ENCODE data around the gene CRYBG1.

CRYBG1 gene

GRCh38 chr6:106460481-106460880 is 100.0 kb downstream of the CRYBG1 start:
- no peak for DNase-seq (ENCODE audit: low read depth)

GRCh38 chr6:106461084-106461483 is 100.6 kb downstream of the CRYBG1 start:
- no peak for DNase-seq (ENCODE audit: low read depth)

GRCh38 chr6:106462923-106463557 is 102.5 kb downstream of the CRYBG1 start:
- no peak for DNase-seq (ENCODE audit: low read depth)

GRCh38 chr6:106466211-106466610 is 105.7 kb downstream of the CRYBG1 start:
- no peak for DNase-seq (ENCODE audit: low read depth)

GRCh38 chr6:106468935-106469334 is 108.4 kb downstream of the CRYBG1 start:
- no peak for DNase-seq (ENCODE audit: low read depth)

- no peak for DNase-seq (ENCODE audit: low read depth)
Observed at GRCh38 chr6:106469882-106470281, 109.4 kb downstream of the CRYBG1 start.

GRCh38 chr6:106470316-106470715 is 109.8 kb downstream of the CRYBG1 start:
- DNase-seq (ENCODE audit: low read depth), result no peak

GRCh38 chr6:106470811-106471210 is 110.3 kb downstream of the CRYBG1 start:
- DNase-seq (ENCODE audit: low read depth), result no peak

- DNase-seq (ENCODE audit: low read depth), result no peak
Observed at GRCh38 chr6:106473812-106474211, 113.3 kb downstream of the CRYBG1 start.

GRCh38 chr6:106474466-106474865 is 113.9 kb downstream of the CRYBG1 start:
- DNase-seq (ENCODE audit: low read depth), result no peak

GRCh38 chr6:106475284-106475683 is 114.8 kb downstream of the CRYBG1 start:
- DNase-seq (ENCODE audit: low read depth), result no peak

GRCh38 chr6:106476331-106477105 is 116.0 kb downstream of the CRYBG1 start:
- no peak for DNase-seq (ENCODE audit: low read depth)

- DNase-seq (ENCODE audit: low read depth), result no peak
Observed at GRCh38 chr6:106477146-106477545, 116.6 kb downstream of the CRYBG1 start.

GRCh38 chr6:106477790-106478189 is 117.3 kb downstream of the CRYBG1 start:
- DNase-seq (ENCODE audit: low read depth), result no peak

- no peak for DNase-seq (ENCODE audit: low read depth)
Observed at GRCh38 chr6:106486236-106486635, 125.7 kb downstream of the CRYBG1 start.

GRCh38 chr6:106488494-106489370 is 128.2 kb downstream of the CRYBG1 start:
- no peak for DNase-seq (ENCODE audit: low read depth)

GRCh38 chr6:106490030-106490429 is 129.5 kb downstream of the CRYBG1 start:
- no peak for DNase-seq (ENCODE audit: low read depth)

GRCh38 chr6:106490436-106490835 is 129.9 kb downstream of the CRYBG1 start:
- DNase-seq (ENCODE audit: low read depth), result no peak

GRCh38 chr6:106490974-106491373 is 130.5 kb downstream of the CRYBG1 start:
- no peak for DNase-seq (ENCODE audit: low read depth)

- no peak for DNase-seq (ENCODE audit: low read depth)
Observed at GRCh38 chr6:106495014-106495413, 134.5 kb downstream of the CRYBG1 start.

GRCh38 chr6:106496823-106497222 is 136.3 kb downstream of the CRYBG1 start:
- DNase-seq (ENCODE audit: low read depth), result no peak

- DNase-seq (ENCODE audit: low read depth), result no peak
Observed at GRCh38 chr6:106501960-106502371, 141.4 kb downstream of the CRYBG1 start.

- no peak for DNase-seq (ENCODE audit: low read depth)
Observed at GRCh38 chr6:106502559-106502958, 142.0 kb downstream of the CRYBG1 start.
